Measurements from ENCODE around the gene ERVFRD-1.

ERVFRD-1 gene

DNA sequence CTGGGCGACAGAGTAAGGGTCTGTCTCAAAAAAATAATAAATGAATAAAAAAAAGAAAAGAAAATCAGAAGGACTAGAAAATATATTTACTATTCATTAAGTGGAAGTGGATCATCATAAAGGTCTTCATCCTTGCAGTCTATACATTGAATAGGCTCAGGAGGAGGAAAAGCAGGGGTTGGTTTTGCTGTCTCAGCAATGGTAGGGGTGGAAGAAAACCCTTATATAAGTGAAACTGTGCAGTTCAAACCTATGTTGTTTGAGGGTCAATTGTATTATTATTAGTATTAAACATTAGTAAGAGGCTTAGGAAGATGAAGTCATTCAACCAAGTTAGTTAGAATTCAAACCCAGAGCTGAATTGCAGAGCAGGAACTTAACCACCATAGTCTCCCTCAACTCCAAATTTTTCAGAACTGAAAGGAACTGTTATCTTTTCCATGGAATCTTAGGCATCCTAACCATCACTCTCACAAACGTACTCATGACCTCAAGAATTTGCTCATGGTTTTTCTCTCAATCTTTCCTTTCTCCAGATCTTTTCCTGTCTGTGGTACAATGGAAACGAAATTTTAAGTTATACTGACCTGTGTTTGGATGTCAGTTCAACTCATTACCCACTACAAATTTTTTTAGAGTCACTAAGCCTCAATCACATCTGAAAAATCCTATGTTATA, 25.6 kb downstream of the ERVFRD-1 start:
- no peak for DNase-seq

DNA sequence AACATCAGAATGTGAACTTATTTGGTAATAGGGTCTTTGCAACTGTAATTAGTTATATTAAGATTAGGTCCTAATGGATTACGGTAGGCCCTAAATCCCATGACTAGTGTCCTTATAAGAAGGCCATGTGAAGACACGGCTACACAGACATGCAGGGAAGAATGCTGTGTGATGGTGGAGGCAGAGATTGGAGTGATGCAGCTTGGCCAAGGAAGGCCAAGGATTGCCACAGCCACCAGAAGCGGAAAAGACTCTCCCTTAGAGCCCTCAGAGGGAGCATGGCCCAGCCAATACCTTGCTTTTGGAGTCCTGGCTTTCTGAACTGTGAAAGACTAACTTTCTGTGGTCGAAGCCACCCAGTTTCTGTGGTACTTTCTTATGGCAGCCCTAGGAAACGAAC, 27.6 kb downstream of the ERVFRD-1 start:
- no peak for DNase-seq

DNA sequence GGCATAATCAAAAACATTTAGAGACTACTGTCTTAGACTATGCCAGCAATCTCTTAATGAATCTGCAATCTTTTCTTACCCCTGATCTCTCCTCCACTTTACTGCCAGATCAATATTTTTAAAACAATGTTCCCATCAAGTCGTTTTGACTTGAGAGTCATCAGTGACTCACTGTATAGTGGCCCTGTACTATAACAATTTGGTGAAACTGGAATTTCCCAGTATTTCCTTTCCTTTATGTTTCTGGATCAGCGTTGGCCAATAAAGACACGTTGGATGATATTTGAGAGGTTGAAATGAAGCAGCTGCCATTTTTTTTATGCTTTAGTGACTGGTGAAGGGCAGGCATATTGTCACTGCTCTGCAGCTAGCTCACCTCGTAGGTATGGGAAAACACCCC, 28.0 kb downstream of the ERVFRD-1 start:
- no peak for DNase-seq

DNA sequence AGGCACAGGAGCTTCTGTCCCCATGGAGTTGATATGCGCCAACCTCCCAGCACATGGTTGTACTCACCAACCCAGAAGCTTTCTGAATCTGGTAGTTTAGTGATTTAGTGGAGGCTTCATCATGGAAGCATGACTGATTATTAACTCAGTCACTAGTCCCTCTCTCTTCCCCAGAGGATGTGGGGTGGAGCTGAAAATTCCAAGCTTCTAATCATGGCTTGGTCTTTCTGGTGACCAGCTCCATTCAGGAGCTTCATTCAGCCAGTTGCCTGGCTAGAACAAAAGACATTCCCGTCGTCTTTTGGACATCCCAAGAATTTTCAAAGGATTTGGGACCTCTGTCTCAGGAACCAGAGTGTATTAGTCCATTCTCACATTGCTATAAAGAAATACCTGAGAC, 31.2 kb downstream of the ERVFRD-1 start:
- DNase-seq, result no peak

DNA sequence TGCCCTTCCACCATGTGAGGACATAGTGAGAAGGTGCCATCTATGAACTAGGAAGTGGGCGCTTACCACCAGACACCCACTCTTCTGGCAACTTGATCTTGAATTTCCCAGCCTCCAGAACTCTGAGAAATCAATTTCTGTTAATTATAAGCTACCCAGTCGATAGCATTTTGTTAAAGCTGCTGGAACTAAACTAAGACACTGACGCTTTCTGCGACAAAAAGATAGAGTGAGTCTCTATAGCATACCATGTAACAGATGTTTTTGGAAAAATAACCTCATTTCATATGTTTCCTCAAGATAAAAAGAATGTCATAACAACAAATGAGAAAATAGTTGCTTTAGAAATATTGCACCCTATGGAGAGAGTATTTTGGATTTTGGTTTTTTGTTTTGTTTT, 33.3 kb downstream of the ERVFRD-1 start:
- DNase-seq, result no peak

DNA sequence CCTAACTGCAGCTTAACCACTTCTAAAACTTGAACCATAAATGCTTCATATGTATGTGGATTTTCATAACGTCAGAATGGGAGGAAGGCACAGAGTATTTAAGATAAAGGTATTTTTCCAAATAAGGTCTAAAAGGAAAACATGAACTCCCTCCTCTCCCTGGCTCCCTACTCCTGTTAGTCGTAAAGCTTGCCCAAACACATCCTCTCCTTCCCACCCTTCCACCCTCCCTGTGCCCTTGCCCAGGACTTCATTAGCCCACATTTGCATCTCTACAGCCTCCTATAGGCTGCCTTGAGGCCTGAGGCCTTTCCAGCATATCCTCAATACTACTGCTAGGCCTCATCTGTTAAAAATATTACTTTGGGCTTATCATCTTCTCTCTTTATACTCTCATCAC, 35.0 kb downstream of the ERVFRD-1 start:
- DNase-seq, result no peak

DNA sequence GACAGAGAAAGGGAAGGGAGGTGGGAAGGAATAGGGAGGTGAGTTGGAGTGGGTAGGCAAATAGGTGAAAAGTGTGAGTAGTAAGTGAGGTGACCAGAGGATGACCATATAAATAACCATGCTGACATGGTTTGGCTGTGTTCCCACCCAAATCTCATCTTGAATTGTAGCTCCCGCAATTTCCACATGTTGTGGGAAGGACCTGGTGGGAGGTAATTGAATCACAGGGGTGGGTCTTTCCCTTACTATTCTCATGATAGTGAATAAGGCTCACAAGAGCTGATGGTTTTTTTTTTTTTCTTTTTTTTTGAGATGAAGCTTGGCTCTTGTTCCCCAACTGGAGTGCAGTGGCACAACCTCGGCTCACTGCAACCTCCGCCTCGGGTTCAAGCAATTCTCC, 39.4 kb downstream of the ERVFRD-1 start:
- DNase-seq, result no peak

DNA sequence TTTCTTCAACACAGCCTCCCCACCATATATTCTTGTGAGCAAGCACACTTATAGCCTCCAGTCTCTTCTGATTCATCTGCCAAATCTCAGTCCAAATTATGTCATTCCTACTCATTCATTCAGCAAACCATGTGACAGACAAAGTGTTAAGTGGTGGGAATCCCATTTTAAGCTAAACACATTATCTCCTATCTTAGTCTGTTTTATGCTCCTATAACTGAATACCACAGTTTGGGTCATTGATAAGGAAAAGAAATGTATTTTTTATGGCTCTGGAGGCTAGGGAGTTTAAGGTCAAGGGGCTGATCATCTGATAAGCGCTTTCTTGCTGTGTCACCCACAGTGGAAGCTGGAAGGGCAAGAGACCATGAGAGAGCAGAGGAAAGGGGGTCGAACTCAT, 41.8 kb downstream of the ERVFRD-1 start:
- no peak for DNase-seq

DNA sequence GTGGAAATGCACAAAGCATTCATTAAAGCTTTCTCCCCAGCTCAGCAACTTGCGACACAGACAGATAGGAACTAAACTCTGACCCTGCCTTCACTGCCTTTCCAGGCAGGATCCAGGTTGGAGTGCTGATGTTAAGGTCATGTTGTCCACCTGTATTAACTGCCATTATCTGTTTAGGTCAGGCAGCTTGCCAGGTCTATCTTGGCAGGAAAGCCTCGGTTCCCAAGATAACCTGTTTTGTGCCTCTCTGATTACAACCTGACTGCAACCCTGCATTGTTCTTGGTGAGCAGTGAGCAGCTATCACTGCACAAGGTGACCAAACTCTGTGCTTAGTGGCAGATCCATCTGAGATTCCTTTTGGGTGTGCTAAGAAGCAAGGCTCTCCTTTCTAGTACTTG, 44.2 kb downstream of the ERVFRD-1 start:
- DNase-seq, result no peak

DNA sequence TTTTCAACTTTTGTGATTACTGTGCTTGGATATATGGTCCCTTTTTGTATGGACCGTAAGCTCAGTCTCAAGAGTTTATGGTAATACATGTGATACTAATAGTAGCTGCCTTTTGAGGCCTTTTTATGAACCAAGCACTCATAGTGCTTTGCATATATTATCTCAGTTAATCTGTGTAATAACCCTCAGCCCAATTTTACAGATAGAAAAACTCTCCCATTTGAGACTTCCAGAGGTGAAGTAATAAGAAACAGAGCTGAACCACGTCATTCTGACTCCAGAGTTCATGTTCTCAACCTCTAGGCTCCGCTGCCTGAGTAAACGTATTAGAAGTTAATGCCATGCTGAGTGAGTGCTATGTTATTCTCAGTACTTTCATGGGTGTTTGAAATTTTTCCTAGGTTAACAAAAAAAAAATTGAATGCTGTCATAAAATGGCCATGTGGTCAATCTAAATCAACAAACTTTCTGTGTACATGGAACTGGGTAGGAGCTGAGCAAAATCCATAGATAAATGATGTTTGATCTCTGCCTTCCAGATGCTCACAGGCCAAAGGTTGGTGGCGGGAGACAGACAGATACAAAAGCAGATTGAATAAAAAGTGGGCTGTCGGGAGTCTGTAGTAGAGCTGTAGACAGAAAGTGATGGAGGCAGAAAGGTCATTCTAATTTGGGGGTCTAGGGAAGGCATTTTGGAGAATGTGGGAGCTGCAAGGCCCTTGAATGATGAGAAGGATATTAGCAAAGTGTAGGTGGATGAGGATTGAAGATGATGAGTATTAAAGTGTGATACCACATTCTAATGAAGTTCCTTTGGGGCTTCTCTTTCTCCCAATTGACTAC, 44.8 kb downstream of the ERVFRD-1 start:
- DNase-seq, result no peak

DNA sequence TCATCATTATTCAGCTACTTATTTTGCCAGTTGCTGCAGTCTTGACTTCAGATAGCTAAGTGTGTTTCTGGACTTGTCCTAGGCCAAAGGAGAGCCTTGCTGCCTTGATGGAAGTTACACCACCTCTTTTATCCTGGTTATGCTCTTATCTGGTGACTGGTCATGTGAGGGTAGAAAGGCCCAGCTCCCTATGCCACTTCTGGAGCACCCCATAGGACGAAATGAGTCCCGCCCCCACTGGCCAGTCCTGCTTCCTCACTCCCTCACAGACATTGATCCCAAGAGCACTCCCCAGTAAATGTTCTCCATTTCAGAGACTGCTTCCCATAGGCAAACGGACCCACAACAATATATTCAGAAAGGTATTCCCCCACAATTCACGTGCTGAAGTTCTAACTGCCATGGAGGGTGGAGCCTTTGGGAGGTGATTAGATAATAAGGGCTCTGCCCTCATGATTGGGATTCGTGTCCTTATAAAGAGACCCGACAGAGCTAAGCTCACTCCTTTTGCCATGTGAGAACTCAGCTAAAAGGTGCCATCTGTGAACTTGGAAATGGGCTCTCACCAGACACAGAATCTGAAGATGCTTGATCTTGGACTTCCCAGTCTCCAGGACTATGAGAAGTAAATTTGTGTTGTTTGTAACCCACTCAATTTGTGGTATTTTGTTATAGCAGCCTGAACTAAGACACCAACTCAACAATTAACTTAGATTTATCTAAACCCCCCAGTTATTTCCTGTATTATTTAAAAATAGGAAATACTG, 45.9 kb downstream of the ERVFRD-1 start:
- no peak for DNase-seq

DNA sequence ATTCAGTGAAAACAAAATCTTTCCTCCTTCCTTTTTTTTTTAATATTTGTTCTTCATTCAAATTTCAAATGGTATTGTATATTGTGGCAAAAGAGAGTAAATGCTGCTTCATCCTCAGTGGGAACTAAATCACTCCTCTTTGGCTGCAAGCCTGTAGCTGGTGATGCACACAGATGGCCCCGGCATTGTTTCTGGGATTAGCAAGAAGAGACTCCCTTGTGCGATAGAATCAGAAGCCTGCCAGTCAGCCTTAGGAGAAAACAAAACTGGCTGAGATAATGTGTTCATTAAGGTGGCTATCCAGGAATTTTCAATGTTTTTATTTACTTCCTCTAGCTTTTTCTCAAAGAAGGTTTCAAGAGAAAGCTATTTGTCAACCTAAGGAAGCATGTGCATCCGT, 46.7 kb downstream of the ERVFRD-1 start:
- peak; percentile 26 for DNase-seq

DNA sequence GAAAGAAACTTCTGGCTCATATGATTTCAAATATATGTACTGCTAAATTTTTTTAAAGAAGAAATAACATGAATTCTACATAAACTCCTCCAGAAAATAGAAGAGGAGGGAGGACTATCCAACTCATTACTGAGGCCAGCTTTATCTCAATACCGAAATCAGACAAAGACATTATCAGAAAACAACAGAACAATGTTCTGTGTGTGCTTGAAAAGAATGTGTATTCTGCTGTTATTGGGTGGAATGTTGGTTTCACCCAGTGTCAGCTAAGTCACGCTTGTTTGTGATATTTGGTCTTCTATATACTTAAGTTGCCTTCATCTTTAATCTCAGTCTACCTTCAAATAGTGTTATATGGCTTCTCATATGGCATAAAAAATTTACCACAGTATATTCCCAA, 48.8 kb downstream of the ERVFRD-1 start:
- no peak for DNase-seq

DNA sequence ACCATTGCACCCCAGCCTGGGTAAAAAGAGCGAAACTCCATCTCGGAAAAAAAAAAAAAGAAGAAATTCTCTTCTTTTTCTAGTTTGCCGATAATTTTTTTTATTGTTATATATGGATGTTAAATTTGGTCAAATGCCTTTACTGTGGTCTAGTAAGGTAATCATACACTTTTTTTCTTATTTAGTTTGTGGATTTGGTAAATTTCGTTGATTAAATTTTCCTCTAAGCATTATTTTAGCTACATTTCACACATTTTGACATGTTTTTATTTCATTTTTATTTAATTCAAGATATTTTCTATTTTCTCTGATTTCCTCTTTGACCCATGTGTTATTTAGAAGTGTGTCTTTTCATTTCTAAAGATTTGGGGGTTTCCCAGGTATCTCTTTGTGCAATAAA, 49.4 kb downstream of the ERVFRD-1 start:
- no peak for DNase-seq

DNA sequence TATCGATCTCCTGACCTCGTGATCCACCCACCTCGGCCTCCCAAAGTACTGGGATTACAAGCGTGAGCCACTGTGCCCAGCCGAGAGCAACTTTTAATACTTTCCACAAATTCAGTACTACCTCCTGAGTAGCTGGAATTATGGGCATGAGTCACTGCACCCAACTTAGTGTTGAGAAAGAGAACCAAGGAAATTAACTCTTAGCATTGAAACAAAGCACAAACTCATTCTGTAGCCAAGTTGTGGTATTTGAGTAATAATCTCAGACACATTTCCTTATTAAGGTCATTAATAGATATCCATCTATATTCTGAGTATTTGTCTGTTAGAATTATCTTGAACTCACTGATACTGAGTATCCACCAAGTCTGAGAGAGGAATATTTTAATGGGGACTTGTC, 53.1 kb downstream of the ERVFRD-1 start:
- DNase-seq, result no peak

DNA sequence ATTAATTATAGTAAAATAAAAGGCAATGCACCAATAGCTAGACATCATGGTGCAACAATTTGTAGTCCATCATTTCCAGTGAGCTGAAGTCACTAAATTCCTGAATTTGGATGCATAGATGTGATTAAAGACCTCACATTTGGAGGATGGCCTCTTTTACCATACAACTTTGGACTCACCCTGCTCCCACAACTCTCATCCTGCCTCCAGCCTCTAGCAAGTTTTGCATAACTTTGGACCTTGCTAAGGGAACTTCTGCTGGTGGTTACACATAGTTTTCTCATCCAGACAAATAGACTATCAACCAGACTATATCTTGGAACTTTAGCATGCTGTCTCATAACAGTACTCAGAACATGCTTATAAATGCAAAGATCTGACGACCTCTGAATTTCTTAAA, 54.7 kb downstream of the ERVFRD-1 start:
- DNase-seq, result no peak

DNA sequence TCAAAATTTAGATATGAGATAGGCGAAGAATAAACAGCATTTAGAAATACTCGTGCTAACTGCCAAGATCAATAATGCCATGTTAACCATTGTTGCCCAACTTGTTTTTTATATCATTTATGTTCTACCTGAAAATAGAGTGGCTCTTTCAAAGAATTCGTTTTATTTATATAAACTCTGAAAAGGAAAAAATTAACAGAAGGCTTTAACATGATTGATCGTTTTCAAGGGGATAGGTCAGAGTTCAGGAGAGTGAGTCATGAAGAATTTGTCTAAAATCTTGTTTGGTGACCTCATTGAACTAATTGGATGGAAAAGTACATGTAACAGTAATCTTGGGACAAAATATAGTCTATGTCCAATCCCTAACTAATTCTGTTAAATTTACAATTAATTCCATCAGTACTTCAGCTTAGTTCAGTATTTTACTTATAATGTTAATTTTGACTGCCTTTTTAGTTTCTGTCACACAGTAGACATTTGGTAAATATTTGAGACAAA, 56.3 kb downstream of the ERVFRD-1 start:
- DNase-seq, result no peak

DNA sequence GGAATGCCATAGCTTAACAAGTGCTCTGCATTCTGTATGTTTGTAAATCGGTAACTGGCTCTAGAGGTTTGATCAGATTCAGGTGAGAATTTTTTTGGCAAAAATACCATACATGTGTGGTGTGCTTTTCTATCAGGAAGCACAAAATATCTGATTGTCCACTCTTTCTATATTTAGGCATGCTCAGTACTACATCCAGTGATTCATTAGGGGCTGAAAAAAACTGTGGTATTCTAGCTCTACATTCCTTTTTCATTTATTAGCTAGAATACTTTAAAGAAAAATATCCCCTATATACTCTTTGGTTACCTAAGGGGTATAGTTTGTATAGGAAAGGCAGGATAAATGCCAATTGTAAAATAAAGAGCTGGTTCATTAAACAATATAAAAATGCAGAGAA, 56.8 kb downstream of the ERVFRD-1 start:
- DNase-seq, result no peak

DNA sequence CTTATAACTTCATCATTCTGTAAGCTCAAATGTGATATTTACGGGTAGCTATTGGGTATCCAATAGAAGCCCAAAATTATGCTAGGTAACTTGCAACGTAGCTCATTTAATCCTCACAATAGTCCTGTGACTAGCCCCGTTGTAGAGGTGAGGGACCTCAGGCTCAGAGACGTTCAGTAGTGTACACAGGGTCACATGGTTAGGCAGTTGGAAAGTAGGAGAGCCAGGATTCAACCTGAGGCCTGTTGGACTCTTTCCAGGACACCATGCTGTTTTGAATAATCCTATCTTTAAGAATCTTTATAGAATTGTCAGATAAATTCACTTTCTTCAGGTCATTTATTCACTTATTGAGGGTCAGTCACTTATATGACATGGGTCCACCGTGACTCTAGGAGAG, 58.2 kb downstream of the ERVFRD-1 start:
- no peak for DNase-seq

Measured in NCI-H1694 treated with DMSO at 0.1 percent for 48 hours (cell line).